ENCODE data around the gene PTPRT.

Gene PTPRT

GRCh38 chr20:43029176-43029575 is 160.5 kb downstream of the PTPRT start:
- ATAC-seq (replicated peaks; ENCODE audit: extremely low read depth, poor library complexity, severe bottlenecking) = no peak
- no peaks in the 10 kb centered on the region for H3K9me3 Mint-ChIP-seq
- no peaks in the 10 kb centered on the region for H3K4me1 Mint-ChIP-seq
- no peak for DNase-seq (ENCODE audit: low spot score in 2 of 2)
- H3K4me3 Mint-ChIP-seq = no peak overlapping the region
- no peak overlapping the region for H3K27ac Mint-ChIP-seq (ENCODE audit: low read depth)
- H3K36me3 Mint-ChIP-seq (ENCODE audit: insufficient read depth) = no peaks in the 10 kb centered on the region
- no peaks in the 10 kb centered on the region for H3K27me3 Mint-ChIP-seq

GRCh38 chr20:43028470-43028869 is 161.2 kb downstream of the PTPRT start:
- ATAC-seq (replicated peaks; ENCODE audit: extremely low read depth, poor library complexity, severe bottlenecking) (no peak), DNase-seq (ENCODE audit: low spot score in 2 of 2) (no peak)
- peaks cover 4% of the 10 kb centered on the region for H3K9me3 Mint-ChIP-seq
- no peak overlapping the region for H3K27ac Mint-ChIP-seq (ENCODE audit: low read depth)
- no peak overlapping the region for H3K4me3 Mint-ChIP-seq
- H3K27me3 Mint-ChIP-seq = no peaks in the 10 kb centered on the region
- no peaks in the 10 kb centered on the region for H3K4me1 Mint-ChIP-seq
- no peaks in the 10 kb centered on the region for H3K36me3 Mint-ChIP-seq (ENCODE audit: insufficient read depth)

DNA sequence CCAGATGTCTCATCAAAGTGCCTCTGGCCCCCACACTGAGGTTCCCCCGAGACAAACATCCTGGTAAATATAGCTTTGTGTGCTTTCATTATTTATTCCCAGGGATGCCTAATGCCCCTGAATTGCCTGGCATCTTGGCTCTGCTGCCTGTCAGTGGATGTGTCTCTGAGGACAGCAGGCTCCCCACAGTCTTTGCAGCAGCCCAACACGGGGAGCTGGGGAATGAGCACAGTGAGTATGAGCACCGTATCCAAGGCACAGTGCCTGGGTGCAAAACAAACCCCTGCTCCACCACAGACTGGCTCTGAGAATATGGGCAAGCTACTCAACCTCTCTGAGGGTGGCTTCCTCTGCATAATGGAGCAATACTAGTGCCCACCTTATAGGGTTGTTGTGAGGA is 165.9 kb downstream of the PTPRT start:
- H3K27ac Mint-ChIP-seq (ENCODE audit: low read depth) = no peak overlapping the region

GRCh38 chr20:43022568-43022967 is 167.1 kb downstream of the PTPRT start:
- no peak for DNase-seq (ENCODE audit: low spot score in 2 of 2)
- Mint-ChIP-seq H3K4me3 (no peak overlapping the region), H3K27me3 (no peaks in the 10 kb centered on the region), H3K27ac (ENCODE audit: low read depth) (no peak overlapping the region), H3K4me1 (no peaks in the 10 kb centered on the region), H3K9me3 (peaks cover 5% of the 10 kb centered on the region), H3K36me3 (ENCODE audit: insufficient read depth) (no peaks in the 10 kb centered on the region)
- no peak for ATAC-seq (replicated peaks; ENCODE audit: extremely low read depth, poor library complexity, severe bottlenecking)

More for the DNA sequence above, 165.9 kb downstream of the PTPRT start:
- H3K9me3 Mint-ChIP-seq = peaks cover 5% of the 10 kb centered on the region
- H3K27me3 Mint-ChIP-seq = no peaks in the 10 kb centered on the region
- H3K4me1 Mint-ChIP-seq = no peaks in the 10 kb centered on the region
- no peak overlapping the region for H3K4me3 Mint-ChIP-seq
- DNase-seq (ENCODE audit: low spot score in 2 of 2) (no peak), ATAC-seq (replicated peaks; ENCODE audit: extremely low read depth, poor library complexity, severe bottlenecking) (no peak)
- H3K36me3 Mint-ChIP-seq (ENCODE audit: insufficient read depth) = no peaks in the 10 kb centered on the region

GRCh38 chr20:43022081-43022480 is 167.6 kb downstream of the PTPRT start:
- Mint-ChIP-seq H3K36me3 (ENCODE audit: insufficient read depth) (no peaks in the 10 kb centered on the region), H3K27me3 (no peaks in the 10 kb centered on the region), H3K9me3 (peaks cover 5% of the 10 kb centered on the region), H3K4me3 (no peak overlapping the region), H3K27ac (ENCODE audit: low read depth) (no peak overlapping the region), H3K4me1 (no peaks in the 10 kb centered on the region)
- DNase-seq (ENCODE audit: low spot score in 2 of 2) (no peak), ATAC-seq (replicated peaks; ENCODE audit: extremely low read depth, poor library complexity, severe bottlenecking) (no peak)

GRCh38 chr20:43017241-43018030 is 172.3 kb downstream of the PTPRT start:
- no peaks in the 10 kb centered on the region for H3K27me3 Mint-ChIP-seq
- no peaks in the 10 kb centered on the region for H3K9me3 Mint-ChIP-seq
- no peak overlapping the region for H3K4me3 Mint-ChIP-seq
- no peaks in the 10 kb centered on the region for H3K4me1 Mint-ChIP-seq
- no peak overlapping the region for H3K27ac Mint-ChIP-seq (ENCODE audit: low read depth)
- no peak for ATAC-seq (replicated peaks; ENCODE audit: extremely low read depth, poor library complexity, severe bottlenecking)
- no peaks in the 10 kb centered on the region for H3K36me3 Mint-ChIP-seq (ENCODE audit: insufficient read depth)
- DNase-seq (ENCODE audit: low spot score in 2 of 2) = no peak

DNA sequence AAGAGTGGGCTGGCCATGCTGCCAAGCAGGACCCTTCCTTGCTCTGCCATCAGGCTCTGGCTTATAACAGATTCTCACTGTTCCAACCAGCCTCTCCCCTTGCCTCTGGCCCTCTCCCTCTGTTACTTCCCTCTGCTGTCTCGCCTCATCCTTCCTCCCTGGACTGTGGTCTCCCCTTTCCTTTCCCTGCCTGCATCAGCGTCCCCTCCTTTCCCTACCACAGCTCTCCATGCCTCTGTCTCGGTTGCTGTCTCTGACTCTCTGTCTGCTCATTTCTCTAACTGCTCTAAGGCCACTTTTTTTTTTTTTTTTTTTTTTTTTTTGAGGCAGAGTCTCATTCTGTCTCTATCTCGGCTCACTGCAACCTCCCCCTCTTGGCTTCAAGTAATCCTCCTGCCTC is 173.4 kb downstream of the PTPRT start:
- Mint-ChIP-seq H3K27ac (ENCODE audit: low read depth) (no peak overlapping the region), H3K4me3 (no peak overlapping the region), H3K27me3 (no peaks in the 10 kb centered on the region), H3K9me3 (no peaks in the 10 kb centered on the region), H3K4me1 (no peaks in the 10 kb centered on the region), H3K36me3 (ENCODE audit: insufficient read depth) (no peaks in the 10 kb centered on the region)
- ATAC-seq (replicated peaks; ENCODE audit: extremely low read depth, poor library complexity, severe bottlenecking) (no peak), DNase-seq (ENCODE audit: low spot score in 2 of 2) (no peak)

DNA sequence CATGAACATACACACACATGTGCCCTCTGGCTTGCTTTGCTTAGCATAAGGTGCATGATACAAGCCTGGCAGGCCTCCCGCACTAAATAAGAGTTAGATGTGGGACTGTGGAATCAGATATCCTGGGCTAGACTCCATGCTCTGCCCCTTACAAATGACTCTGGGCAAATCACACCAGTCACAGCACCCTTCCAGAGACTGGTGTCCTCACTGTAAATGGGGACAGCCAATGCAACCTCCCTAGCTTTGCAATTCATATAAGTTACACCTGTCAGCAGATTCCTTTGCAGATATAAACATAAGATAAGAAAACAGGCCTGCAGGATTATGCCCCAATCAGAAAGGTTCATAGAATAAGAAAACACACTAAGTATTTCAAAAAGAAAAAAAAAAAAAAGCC is 174.1 kb downstream of the PTPRT start:
- DNase-seq (ENCODE audit: low spot score in 2 of 2) (no peak), ATAC-seq (replicated peaks; ENCODE audit: extremely low read depth, poor library complexity, severe bottlenecking) (no peak)
- Mint-ChIP-seq H3K4me3 (no peak overlapping the region), H3K27me3 (no peaks in the 10 kb centered on the region), H3K9me3 (no peaks in the 10 kb centered on the region), H3K4me1 (no peaks in the 10 kb centered on the region), H3K27ac (ENCODE audit: low read depth) (no peak overlapping the region), H3K36me3 (ENCODE audit: insufficient read depth) (no peaks in the 10 kb centered on the region)

DNA sequence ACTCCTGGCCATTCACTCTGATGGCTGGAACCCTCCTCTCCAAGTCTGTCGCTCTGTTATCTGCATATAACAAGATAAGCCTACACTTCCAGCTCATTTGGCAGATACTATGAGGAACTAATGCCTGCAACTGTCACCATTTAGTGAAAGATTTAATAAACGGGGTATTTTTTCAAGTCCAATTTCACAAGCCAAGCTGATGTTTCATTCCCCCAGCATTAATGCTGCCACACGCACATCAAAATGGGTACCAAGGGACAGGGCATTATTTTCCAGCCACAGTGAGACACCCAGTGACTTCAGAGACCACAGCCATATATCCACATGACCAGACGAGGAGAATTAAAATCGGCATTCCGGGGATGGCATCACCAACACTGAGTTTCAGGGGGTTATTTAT is 175.5 kb downstream of the PTPRT start:
- ATAC-seq (replicated peaks; ENCODE audit: extremely low read depth, poor library complexity, severe bottlenecking) (no peak), DNase-seq (ENCODE audit: low spot score in 2 of 2) (no peak)
- no peaks in the 10 kb centered on the region for H3K27me3 Mint-ChIP-seq
- peaks cover 9% of the 10 kb centered on the region for H3K9me3 Mint-ChIP-seq
- peaks cover 1% of the 10 kb centered on the region for H3K36me3 Mint-ChIP-seq (ENCODE audit: insufficient read depth)
- no peak overlapping the region for H3K4me3 Mint-ChIP-seq
- no peaks in the 10 kb centered on the region for H3K4me1 Mint-ChIP-seq
- H3K27ac Mint-ChIP-seq (ENCODE audit: low read depth) = no peak overlapping the region

- Mint-ChIP-seq H3K9me3 (peaks cover 9% of the 10 kb centered on the region), H3K36me3 (ENCODE audit: insufficient read depth) (peaks cover 1% of the 10 kb centered on the region), H3K4me3 (no peak overlapping the region), H3K27ac (ENCODE audit: low read depth) (no peak overlapping the region), H3K4me1 (no peaks in the 10 kb centered on the region), H3K27me3 (no peaks in the 10 kb centered on the region)
- ATAC-seq (replicated peaks; ENCODE audit: extremely low read depth, poor library complexity, severe bottlenecking) (no peak), DNase-seq (ENCODE audit: low spot score in 2 of 2) (no peak)
Observed at GRCh38 chr20:43011491-43011890, 178.2 kb downstream of the PTPRT start.

GRCh38 chr20:43009532-43009931 is 180.2 kb downstream of the PTPRT start:
- Mint-ChIP-seq H3K4me3 (no peak overlapping the region), H3K36me3 (ENCODE audit: insufficient read depth) (peaks cover 1% of the 10 kb centered on the region), H3K4me1 (no peaks in the 10 kb centered on the region), H3K27ac (ENCODE audit: low read depth) (no peak overlapping the region), H3K27me3 (no peaks in the 10 kb centered on the region), H3K9me3 (peaks cover 9% of the 10 kb centered on the region)
- DNase-seq (ENCODE audit: low spot score in 2 of 2) (no peak), ATAC-seq (replicated peaks; ENCODE audit: extremely low read depth, poor library complexity, severe bottlenecking) (no peak)

GRCh38 chr20:43007525-43007924 is 182.2 kb downstream of the PTPRT start:
- Mint-ChIP-seq H3K27me3 (no peaks in the 10 kb centered on the region), H3K36me3 (ENCODE audit: insufficient read depth) (peaks cover 1% of the 10 kb centered on the region), H3K9me3 (peaks cover 9% of the 10 kb centered on the region), H3K27ac (ENCODE audit: low read depth) (no peak overlapping the region), H3K4me1 (no peaks in the 10 kb centered on the region), H3K4me3 (no peak overlapping the region)
- ATAC-seq (replicated peaks; ENCODE audit: extremely low read depth, poor library complexity, severe bottlenecking) = no peak
- no peak for DNase-seq (ENCODE audit: low spot score in 2 of 2)

- Mint-ChIP-seq H3K36me3 (ENCODE audit: insufficient read depth) (peaks cover 1% of the 10 kb centered on the region), H3K4me1 (no peaks in the 10 kb centered on the region), H3K4me3 (no peak overlapping the region)
Observed at GRCh38 chr20:43006651-43007375, 182.9 kb downstream of the PTPRT start.

More at GRCh38 chr20:43006651-43007375, 182.9 kb downstream of the PTPRT start:
- peaks cover 9% of the 10 kb centered on the region for H3K9me3 Mint-ChIP-seq
- H3K27me3 Mint-ChIP-seq = no peaks in the 10 kb centered on the region
- H3K27ac Mint-ChIP-seq (ENCODE audit: low read depth) = no peak overlapping the region
- no peak for ATAC-seq (replicated peaks; ENCODE audit: extremely low read depth, poor library complexity, severe bottlenecking)
- no peak for DNase-seq (ENCODE audit: low spot score in 2 of 2)
